Measurements from ENCODE around the gene NDUFS2.

GRCh38 chr1:161191971-161192370, 10.2 kb upstream of the NDUFS2 start:
- TF ChIP-seq CTCF (IDR thresholded peaks at IDR 0.05) (no peak), POLR2A (IDR thresholded peaks at IDR 0.05) (no peak), EP300 (IDR thresholded peaks at IDR 0.05) (no peak)
